Keratinocyte (primary cell): ENCODE results near the gene FREM2. TPM values are rescaled to one million over a fixed set of nuclear protein-coding genes. Genes with fewer than 3 reads are reported as not detected.

Source experiments
- DNase-seq: peaks from one replicate; pipeline ENCODE4 v3.0.0-alpha.2; 2011; ENCODE audit warnings: low read depth, missing footprints, low spot score
- FAIRE-seq: peaks from 2 replicates; lab custom pipeline; 2011; peaks lifted over from hg19 to GRCh38; lab: Jason Lieb, UNC
- H2AFZ ChIP-seq: 2 replicates; pipeline ENCODE4 v1.6.0; 2012; ENCODE audit warnings: low read length, control low read depth, inconsistent platforms; ENCODE audit not compliant: control insufficient read depth
- H3K27ac ChIP-seq: 2 replicates; pipeline ENCODE4 v1.5.1; 2011; ENCODE audit warnings: low read length; ENCODE audit not compliant: control insufficient read depth, insufficient read depth
- H3K27me3 ChIP-seq: 3 replicates; pipeline ENCODE4 v1.6.0; 2011; ENCODE audit warnings: low read length; ENCODE audit not compliant: control insufficient read depth, insufficient read depth; ENCODE audit errors: extremely low read depth
- H3K36me3 ChIP-seq, 2 experiments: 2 replicates in 1 of 2; 3 replicates in 1 of 2; pipeline ENCODE4 v1.5.1; 2011; ENCODE audit warnings: low read length in 2 of 2, mild to moderate bottlenecking in 1 of 2; ENCODE audit not compliant: control insufficient read depth in 2 of 2, insufficient read depth in 2 of 2; ENCODE audit errors: extremely low read depth in 1 of 2
- H3K4me1 ChIP-seq: 3 replicates; pipeline ENCODE4 v1.5.1; 2011; ENCODE audit warnings: low read length; ENCODE audit not compliant: control insufficient read depth, insufficient read depth; ENCODE audit errors: extremely low read depth
- H3K4me2 ChIP-seq: 3 replicates; pipeline ENCODE4 v1.6.0; 2011; ENCODE audit warnings: low read depth, low read length; ENCODE audit not compliant: control insufficient read depth, insufficient read depth; ENCODE audit errors: extremely low read depth
- H3K4me3 ChIP-seq, 3 experiments: fragments of 200-600 bp in 1 of 3; sonication (generic) in 1 of 3; 2 replicates in 2 of 3; 3 replicates in 1 of 3; pipeline ENCODE4 v1.5.1; 2011 to 2016; ENCODE audit warnings: low read length in 3 of 3, mild to moderate bottlenecking in 3 of 3, control low read depth in 2 of 3, inconsistent platforms in 1 of 3, low read depth in 1 of 3, mixed read lengths in 1 of 3, mixed run types in 1 of 3, moderate library complexity in 1 of 3; ENCODE audit not compliant: control insufficient read depth in 2 of 3, insufficient read depth in 2 of 3; ENCODE audit errors: extremely low read depth in 1 of 3
- H3K79me2 ChIP-seq: 2 replicates; pipeline ENCODE4 v1.6.0; 2012; ENCODE audit warnings: low read length; ENCODE audit not compliant: control insufficient read depth, insufficient read depth
- H3K9ac ChIP-seq: 3 replicates; pipeline ENCODE4 v1.6.0; 2011; ENCODE audit warnings: low read length; ENCODE audit not compliant: control insufficient read depth, insufficient read depth; ENCODE audit errors: extremely low read depth
- H3K9me1 ChIP-seq: 3 replicates; pipeline ENCODE4 v1.6.0; 2011; ENCODE audit warnings: low read length; ENCODE audit not compliant: control insufficient read depth, insufficient read depth; ENCODE audit errors: extremely low read depth
- H3K9me3 ChIP-seq: 2 replicates; pipeline ENCODE4 v1.5.1; 2012; ENCODE audit warnings: low read depth, low read length; ENCODE audit not compliant: control insufficient read depth
- H4K20me1 ChIP-seq: 3 replicates; pipeline ENCODE4 v1.6.0; 2011; ENCODE audit warnings: low read length; ENCODE audit not compliant: control insufficient read depth, insufficient read depth; ENCODE audit errors: extremely low read depth
- EZH2 ChIP-seq: IDR thresholded peaks from one replicate; pipeline ENCODE4 v1.6.1; 2012; ENCODE audit warnings: inconsistent platforms, mild to moderate bottlenecking, low read length, moderate library complexity
- dilution Hi-C: fragments of 300-500 bp; cut with MboI; formaldehyde crosslinking; loops from one replicate; pipeline ENCODE4 v1.7.0; 2020; ENCODE audit warnings: low sequenced_read_pairs; ENCODE audit not compliant: extremely low pct_ligation_motif_present
- polyA plus RNA-seq, 5 experiments: library from polyadenylated mRNA; depleted of rRNA in 3 of 5; stranded (reverse) in 3 of 5; stranded (forward) in 1 of 5; unstranded in 1 of 5; fragments of >200 nt; gene quantifications; 1 replicate in 1 of 5; 2 replicates in 3 of 5; 3 replicates in 1 of 5; pipeline versions ENCODE4 v1.2.1 to v1.2.3, GENCODE V29; 2011 to 2012; ENCODE audit warnings: missing spikeins in 2 of 5, low read depth in 1 of 5, low replicate concordance in 1 of 5
- TF ChIP-seq, protein P1 (sequence below), 3 experiments: IDR thresholded peaks in 1 of 3; conservative IDR thresholded peaks in 1 of 3; optimal IDR thresholded peaks in 1 of 3; 2 replicates in 2 of 3; 3 replicates in 1 of 3; pipeline versions ENCODE3 to v1.5.1; 2011; ENCODE audit warnings: low read length in 3 of 3, mild to moderate bottlenecking in 3 of 3, moderate library complexity in 2 of 3, control low read depth in 1 of 3, inconsistent platforms in 1 of 3; ENCODE audit not compliant: insufficient read depth in 2 of 3; ENCODE audit errors: extremely low read depth in 1 of 3

FREM2 gene
- polyA plus RNA-seq, 1 donor (not counting 4 experiments of a cell fraction or from before 2014, with no cell fraction given) = 0.01 TPM

DNA sequence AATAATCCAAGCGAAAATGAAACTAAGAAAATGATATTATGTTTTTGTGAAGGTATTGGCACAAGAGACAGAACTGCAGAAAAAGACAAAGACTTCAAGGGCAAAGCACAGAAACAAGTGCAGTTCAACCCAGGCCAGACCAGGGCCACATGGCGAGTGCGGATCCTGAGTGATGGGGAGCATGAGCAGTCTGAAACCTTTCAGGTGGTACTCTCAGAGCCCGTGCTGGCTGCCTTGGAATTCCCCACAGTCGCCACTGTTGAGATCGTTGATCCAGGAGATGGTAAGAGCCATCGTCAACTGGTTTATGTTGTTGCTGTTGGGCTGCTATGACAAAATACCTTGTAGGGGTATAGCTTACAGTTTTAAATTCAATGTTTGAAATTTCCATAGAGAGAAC lies 82.6 kb downstream of the FREM2 start:
- dilution Hi-C loops = no loop called here

DNA sequence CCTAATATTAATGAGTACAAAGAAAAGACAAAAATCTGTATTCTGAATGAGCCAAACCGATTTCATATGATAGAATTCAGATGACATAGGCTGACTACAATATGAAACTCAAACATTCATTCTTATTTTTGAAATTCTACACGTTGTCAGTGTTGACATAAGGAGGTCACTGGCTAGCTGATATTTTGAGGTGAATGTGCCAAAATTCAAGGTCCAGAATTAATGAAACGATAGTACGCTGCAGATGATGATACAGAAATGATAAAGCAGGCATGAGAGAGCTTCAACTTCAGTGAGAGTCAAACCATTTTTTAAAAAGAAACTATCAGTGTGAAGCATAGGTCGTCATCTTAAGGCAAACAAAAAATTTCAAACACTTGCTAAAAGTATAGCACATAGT lies 88.2 kb downstream of the FREM2 start:
- H3K4me2 ChIP-seq = no peak overlapping the region
- no peak for DNase-seq
- H3K36me3 ChIP-seq = no peaks in the 10 kb centered on the region
- peaks cover 2% of the 10 kb centered on the region for H3K9me3 ChIP-seq
- no peak overlapping the region for H3K27ac ChIP-seq
- H3K9me1 ChIP-seq = no peaks in the 10 kb centered on the region
- TF ChIP-seq, protein P1, sequence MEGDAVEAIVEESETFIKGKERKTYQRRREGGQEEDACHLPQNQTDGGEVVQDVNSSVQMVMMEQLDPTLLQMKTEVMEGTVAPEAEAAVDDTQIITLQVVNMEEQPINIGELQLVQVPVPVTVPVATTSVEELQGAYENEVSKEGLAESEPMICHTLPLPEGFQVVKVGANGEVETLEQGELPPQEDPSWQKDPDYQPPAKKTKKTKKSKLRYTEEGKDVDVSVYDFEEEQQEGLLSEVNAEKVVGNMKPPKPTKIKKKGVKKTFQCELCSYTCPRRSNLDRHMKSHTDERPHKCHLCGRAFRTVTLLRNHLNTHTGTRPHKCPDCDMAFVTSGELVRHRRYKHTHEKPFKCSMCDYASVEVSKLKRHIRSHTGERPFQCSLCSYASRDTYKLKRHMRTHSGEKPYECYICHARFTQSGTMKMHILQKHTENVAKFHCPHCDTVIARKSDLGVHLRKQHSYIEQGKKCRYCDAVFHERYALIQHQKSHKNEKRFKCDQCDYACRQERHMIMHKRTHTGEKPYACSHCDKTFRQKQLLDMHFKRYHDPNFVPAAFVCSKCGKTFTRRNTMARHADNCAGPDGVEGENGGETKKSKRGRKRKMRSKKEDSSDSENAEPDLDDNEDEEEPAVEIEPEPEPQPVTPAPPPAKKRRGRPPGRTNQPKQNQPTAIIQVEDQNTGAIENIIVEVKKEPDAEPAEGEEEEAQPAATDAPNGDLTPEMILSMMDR (optimal IDR thresholded peaks at IDR 0.05 in 1 of 3, IDR thresholded peaks at IDR 0.05 in 1 of 3, conservative IDR thresholded peaks at IDR 0.05 in 1 of 3; ENCODE audit: extremely low read depth in 1 of 3, insufficient read depth in 2 of 3, low read length in 3 of 3) = no peak
- TF ChIP-seq EZH2 = no peak
- H3K9ac ChIP-seq = no peak overlapping the region
- H2AFZ ChIP-seq = no peak overlapping the region
- no peak for FAIRE-seq
- H4K20me1 ChIP-seq = no peaks in the 10 kb centered on the region
- no peaks in the 10 kb centered on the region for H3K4me1 ChIP-seq
- no peaks in the 10 kb centered on the region for H3K27me3 ChIP-seq
- dilution Hi-C loops = no loop called here
- H3K4me3 ChIP-seq = no peak overlapping the region
- no peaks in the 10 kb centered on the region for H3K79me2 ChIP-seq

More for the DNA sequence above, 82.6 kb downstream of the FREM2 start:
- Histone ChIP-seq H3K9me3 (no peaks in the 10 kb centered on the region), H3K9me1 (no peaks in the 10 kb centered on the region), H3K36me3 (no peaks in the 10 kb centered on the region), H3K4me3 (no peak overlapping the region), H3K27ac (no peak overlapping the region), H3K9ac (no peak overlapping the region), H2AFZ (no peak overlapping the region), H4K20me1 (no peaks in the 10 kb centered on the region), H3K79me2 (no peaks in the 10 kb centered on the region), H3K27me3 (no peaks in the 10 kb centered on the region), H3K4me2 (no peak overlapping the region), H3K4me1 (peaks cover 4% of the 10 kb centered on the region)
- no peak for DNase-seq
- FAIRE-seq = no peak
- no peak for TF ChIP-seq EZH2
- TF ChIP-seq, protein P1 (optimal IDR thresholded peaks at IDR 0.05 in 1 of 3, IDR thresholded peaks at IDR 0.05 in 1 of 3, conservative IDR thresholded peaks at IDR 0.05 in 1 of 3; ENCODE audit: extremely low read depth in 1 of 3, insufficient read depth in 2 of 3, low read length in 3 of 3) = no peak
